GM15510 (cell line): ENCODE results near the gene NKD2.

Source experiments
- POLR2A ChIP-seq: IDR thresholded peaks from 3 replicates; pipeline ENCODE4 v1.6.1; 2011; ENCODE audit warnings: borderline replicate concordance; ENCODE audit not compliant: insufficient read length; ENCODE audit errors: extremely low read depth

Gene NKD2

GRCh38 chr5:1045960-1046560 is 37.5 kb downstream of the NKD2 start:
- TF ChIP-seq POLR2A = no peak

- TF ChIP-seq POLR2A = no peak
Observed at GRCh38 chr5:1047332-1047965, 38.8 kb downstream of the NKD2 start.

- TF ChIP-seq POLR2A = no peak
Observed at GRCh38 chr5:1048162-1048721, 39.6 kb downstream of the NKD2 start.

- no peak for TF ChIP-seq POLR2A
Observed at GRCh38 chr5:1048861-1049838, 40.5 kb downstream of the NKD2 start.

- TF ChIP-seq POLR2A = no peak
Observed at GRCh38 chr5:1050423-1051365, 42.1 kb downstream of the NKD2 start.

GRCh38 chr5:1051366-1051720 is 42.7 kb downstream of the NKD2 start:
- TF ChIP-seq POLR2A = no peak

- no peak for TF ChIP-seq POLR2A
Observed at GRCh38 chr5:1052076-1052475, 43.5 kb downstream of the NKD2 start.

GRCh38 chr5:1052641-1053390 is 44.2 kb downstream of the NKD2 start:
- TF ChIP-seq POLR2A = no peak

- TF ChIP-seq POLR2A = no peak
Observed at GRCh38 chr5:1053391-1054017, 44.9 kb downstream of the NKD2 start.

GRCh38 chr5:1054018-1054798 is 45.6 kb downstream of the NKD2 start:
- no peak for TF ChIP-seq POLR2A

GRCh38 chr5:1054799-1055775 is 46.5 kb downstream of the NKD2 start:
- no peak for TF ChIP-seq POLR2A
